ENCODE results near the gene RYR3. TPM values are rescaled to one million over a fixed set of nuclear protein-coding genes. Genes with fewer than 3 reads are reported as not detected.

RYR3 gene
- polyA plus RNA-seq, 4 donors: 4.8 to 10.1 (median 7.1) TPM

Other genes with a start within 250 kb of the RYR3 start
- gene FMN1, start 116.3 kb upstream of the RYR3 start, polyA plus RNA-seq (ENCODE audit: insufficient read length in 4 of 4): 10 to 100 TPM; 16.4 to 18.6 (median 17.1) TPM

Data from right renal pelvis (tissue), 4 donors.